Measurements from ENCODE around the gene MEA1.
A peak's percentile ranks its signal among the peaks of the same experiment; 100 is the strongest.

MEA1 gene

GRCh38 chr6:42988486-42989020 is 25.2 kb downstream of the MEA1 start:
- no peak for DNase-seq (ENCODE audit: low read depth, low spot score)
- CTCF ChIA-PET = interaction anchor here (1.1 to 1.6 kb wide), 3 partner anchors 8 to 87 kb away, joined by 4 to 6 read pairs (median 5); partner anchors contain the start of gene PEX6
- no peak overlapping the region for H3K4me3 ChIP-seq (ENCODE audit: low read depth, low read length)
- TF ChIP-seq CTCF (IDR thresholded peaks at IDR 0.05; ENCODE audit: insufficient read depth, low read length, missing control alignments) = no peak
- POLR2A ChIA-PET = interaction anchor here (1.0 kb wide), 1 partner anchor 24 kb away, joined by 3 read pairs; no protein-coding TSS in a partner anchor

- ChIA-PET POLR2A (interaction anchor here (1.0 kb wide), 1 partner anchor 23 kb away, joined by 3 read pairs; no protein-coding TSS in a partner anchor), CTCF (interaction anchor here (0.7 to 1.6 kb wide), 4 partner anchors 8 to 87 kb away, joined by 3 to 6 read pairs (median 4); partner anchors contain the start of gene PEX6)
- DNase-seq (ENCODE audit: low read depth, low spot score) = no peak
- no peak overlapping the region for H3K4me3 ChIP-seq (ENCODE audit: low read depth, low read length)
- TF ChIP-seq CTCF (IDR thresholded peaks at IDR 0.05; ENCODE audit: insufficient read depth, low read length, missing control alignments) = no peak
These were observed 26.0 kb downstream of the MEA1 start for GRCh38 chr6:42987533-42988451.

GRCh38 chr6:42984924-42985475 is 28.7 kb downstream of the MEA1 start:
- ChIA-PET CTCF (interaction anchor here (0.9 to 1.8 kb wide), 2 partner anchors 9 to 188 kb away, joined by 4 to 9 read pairs; no protein-coding TSS in a partner anchor), POLR2A (interaction anchor here (0.7 to 1.9 kb wide), 7 partner anchors 11 to 91 kb away, joined by 3 to 13 read pairs (median 7); partner anchors contain the start of genes CNPY3, KLHDC3, PTK7 and RRP36)
- no peak for DNase-seq (ENCODE audit: low read depth, low spot score)
- TF ChIP-seq CTCF (IDR thresholded peaks at IDR 0.05; ENCODE audit: insufficient read depth, low read length, missing control alignments) = no peak
- peak overlapping the region; percentile 77 for H3K4me3 ChIP-seq (ENCODE audit: low read depth, low read length)

DNA sequence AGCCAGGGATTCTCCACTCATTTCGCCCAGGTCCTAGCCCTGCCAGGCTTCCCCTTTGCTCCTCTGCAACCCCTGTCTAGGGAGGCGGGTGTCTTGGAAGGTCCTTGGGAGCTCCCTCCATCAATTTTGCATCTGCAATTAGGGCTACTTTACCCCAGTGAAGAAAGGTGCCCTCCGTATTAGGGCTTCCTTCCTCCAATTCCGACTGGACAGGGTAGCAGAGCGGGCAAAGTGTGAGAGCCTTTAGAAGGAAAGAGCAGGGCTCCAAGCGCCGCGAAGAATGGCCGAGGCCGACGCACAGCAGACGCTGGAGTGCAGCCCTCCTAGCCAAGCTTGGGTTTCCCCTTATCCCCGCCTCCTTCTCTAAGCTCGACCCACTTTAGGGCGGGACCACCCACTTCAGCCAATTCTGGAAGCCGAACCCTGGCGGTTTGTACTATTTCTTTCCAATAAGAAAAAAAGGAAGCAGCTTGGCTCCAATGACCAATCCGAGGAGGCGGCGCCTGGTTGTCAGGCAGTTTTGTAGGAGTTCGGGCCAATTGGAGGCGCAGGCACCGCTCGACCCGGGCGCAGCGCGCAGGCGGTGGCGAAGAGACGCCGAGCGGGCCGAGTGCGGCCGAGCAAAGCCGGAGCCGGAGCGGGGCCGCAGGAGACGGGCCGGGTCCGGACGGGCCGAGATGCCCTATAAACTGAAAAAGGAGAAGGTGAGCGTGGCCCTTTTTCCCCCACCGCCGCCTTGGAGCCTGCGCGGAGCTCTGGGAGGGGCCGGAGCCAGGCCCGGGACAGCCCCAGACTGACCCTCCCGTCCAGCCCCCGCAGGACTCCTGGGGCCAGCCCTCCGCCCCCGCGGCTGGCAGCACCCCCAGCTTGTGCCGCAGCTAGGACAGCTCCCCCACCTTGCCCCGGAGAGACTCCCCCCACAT is 29.5 kb downstream of the MEA1 start, which contains the start of gene PPP2R5D:
PPP2R5D (plus strand) TSS at position 570 of the 923 bp plus-strand sequence; CDS start at position 678, 108 bp downstream.
- ChIA-PET CTCF (interaction anchor here (0.9 to 1.8 kb wide), 6 partner anchors 10 to 188 kb away, joined by 3 to 9 read pairs (median 4); no protein-coding TSS in a partner anchor), POLR2A (interaction anchor here (0.5 to 1.9 kb wide), 16 partner anchors 9 to 518 kb away, joined by 3 to 13 read pairs (median 4); partner anchors contain the start of genes CNPY3, CUL7, KLHDC3 and PTK7)
- TF ChIP-seq CTCF (IDR thresholded peaks at IDR 0.05; ENCODE audit: insufficient read depth, low read length, missing control alignments) = no peak
- H3K4me3 ChIP-seq (ENCODE audit: low read depth, low read length) = peak within 1 kb of the TSS; percentile 77
- DNase-seq (ENCODE audit: low read depth, low spot score) = peak; percentile 93

- H3K4me3 ChIP-seq (ENCODE audit: low read depth, low read length) = no peak overlapping the region
- no peak for DNase-seq (ENCODE audit: low read depth, low spot score)
- CTCF ChIA-PET = no interaction called here
- POLR2A ChIA-PET = no interaction called here
- TF ChIP-seq CTCF (IDR thresholded peaks at IDR 0.05; ENCODE audit: insufficient read depth, low read length, missing control alignments) = no peak
These were observed 31.9 kb downstream of the MEA1 start for GRCh38 chr6:42981836-42982235.

All from AG04449 (cell line).